ENCODE measurements around the gene TAX1BP1. TPM values are rescaled to one million over a fixed set of nuclear protein-coding genes. Genes with fewer than 3 reads are reported as not detected.

TAX1BP1 gene
- polyA plus RNA-seq, 1 donor (not counting 4 experiments of a cell fraction or from before 2014, with no cell fraction given) = 102 TPM

GRCh38 chr7:27735165-27735564 is 4.8 kb upstream of the TAX1BP1 start:
- dilution Hi-C loops (cut with MboI; ENCODE audit: extremely low pct_ligation_motif_present, low sequenced_read_pairs) = no loop called here
- H3K4me1 ChIP-seq (ENCODE audit: control insufficient read depth, extremely low read depth, insufficient read depth, low read length) = no peaks in the 10 kb centered on the region
- no peak overlapping the region for H2AFZ ChIP-seq (ENCODE audit: control insufficient read depth, low read length)
- no peaks in the 10 kb centered on the region for H4K20me1 ChIP-seq (ENCODE audit: control insufficient read depth, extremely low read depth, insufficient read depth, low read length)
- TF ChIP-seq EZH2 (IDR thresholded peaks at IDR 0.05; ENCODE audit: low read length) (no peak), CTCF (optimal IDR thresholded peaks at IDR 0.05 in 1 of 3, IDR thresholded peaks at IDR 0.05 in 1 of 3, conservative IDR thresholded peaks at IDR 0.05 in 1 of 3; ENCODE audit: extremely low read depth in 1 of 3, insufficient read depth in 2 of 3, low read length in 3 of 3) (no peak)
- H3K79me2 ChIP-seq (ENCODE audit: control insufficient read depth, insufficient read depth, low read length) = peaks cover 1% of the 10 kb centered on the region
- H3K4me3 ChIP-seq (ENCODE audit: control insufficient read depth in 2 of 3, extremely low read depth in 1 of 3, insufficient read depth in 2 of 3, low read depth in 1 of 3, low read length in 3 of 3) = no peak overlapping the region
- H3K9me3 ChIP-seq (ENCODE audit: control insufficient read depth, low read depth, low read length) = no peaks in the 10 kb centered on the region
- H3K27me3 ChIP-seq (ENCODE audit: control insufficient read depth, extremely low read depth, insufficient read depth, low read length) = no peaks in the 10 kb centered on the region
- H3K36me3 ChIP-seq (ENCODE audit: control insufficient read depth in 2 of 2, extremely low read depth in 1 of 2, insufficient read depth in 2 of 2, low read length in 2 of 2) = no peaks in the 10 kb centered on the region
- no peak overlapping the region for H3K9ac ChIP-seq (ENCODE audit: control insufficient read depth, extremely low read depth, insufficient read depth, low read length)
- no peaks in the 10 kb centered on the region for H3K9me1 ChIP-seq (ENCODE audit: control insufficient read depth, extremely low read depth, insufficient read depth, low read length)
- no peak overlapping the region for H3K4me2 ChIP-seq (ENCODE audit: control insufficient read depth, extremely low read depth, insufficient read depth, low read depth, low read length)
- FAIRE-seq = no peak
- no peak overlapping the region for H3K27ac ChIP-seq (ENCODE audit: control insufficient read depth, insufficient read depth, low read length)
- DNase-seq (ENCODE audit: low read depth, low spot score) = no peak

DNA sequence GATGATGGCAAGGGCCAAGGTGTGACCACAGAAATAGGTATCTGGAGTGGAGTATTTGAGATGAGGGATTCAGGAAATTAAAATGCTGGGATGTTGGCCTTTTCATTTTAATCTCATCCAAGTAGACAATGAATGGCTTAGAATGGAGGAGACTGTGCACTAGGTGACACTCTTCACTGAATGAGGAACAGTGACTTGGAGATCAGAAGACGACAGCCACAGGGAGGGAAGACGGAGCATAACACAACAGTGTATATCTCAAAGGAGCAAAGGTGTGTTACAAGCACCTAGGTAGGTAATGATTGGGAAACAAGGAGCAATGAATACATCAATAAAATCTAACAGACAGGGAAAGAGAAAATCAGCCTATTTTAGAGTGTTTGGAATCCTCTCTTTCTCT is 4.1 kb upstream of the TAX1BP1 start:
- no peak overlapping the region for H3K4me2 ChIP-seq (ENCODE audit: control insufficient read depth, extremely low read depth, insufficient read depth, low read depth, low read length)
- H3K9me3 ChIP-seq (ENCODE audit: control insufficient read depth, low read depth, low read length) = no peaks in the 10 kb centered on the region
- no peak overlapping the region for H3K9ac ChIP-seq (ENCODE audit: control insufficient read depth, extremely low read depth, insufficient read depth, low read length)
- no peaks in the 10 kb centered on the region for H3K27me3 ChIP-seq (ENCODE audit: control insufficient read depth, extremely low read depth, insufficient read depth, low read length)
- no peak for DNase-seq (ENCODE audit: low read depth, low spot score)
- H3K36me3 ChIP-seq (ENCODE audit: control insufficient read depth in 2 of 2, extremely low read depth in 1 of 2, insufficient read depth in 2 of 2, low read length in 2 of 2) = no peaks in the 10 kb centered on the region
- no peak for TF ChIP-seq EZH2 (IDR thresholded peaks at IDR 0.05; ENCODE audit: low read length)
- TF ChIP-seq CTCF (optimal IDR thresholded peaks at IDR 0.05 in 1 of 3, IDR thresholded peaks at IDR 0.05 in 1 of 3, conservative IDR thresholded peaks at IDR 0.05 in 1 of 3; ENCODE audit: extremely low read depth in 1 of 3, insufficient read depth in 2 of 3, low read length in 3 of 3) = no peak
- H3K27ac ChIP-seq (ENCODE audit: control insufficient read depth, insufficient read depth, low read length) = no peak overlapping the region
- no peaks in the 10 kb centered on the region for H3K4me1 ChIP-seq (ENCODE audit: control insufficient read depth, extremely low read depth, insufficient read depth, low read length)
- H3K4me3 ChIP-seq (ENCODE audit: control insufficient read depth in 2 of 3, extremely low read depth in 1 of 3, insufficient read depth in 2 of 3, low read depth in 1 of 3, low read length in 3 of 3) = no peak overlapping the region
- H4K20me1 ChIP-seq (ENCODE audit: control insufficient read depth, extremely low read depth, insufficient read depth, low read length) = no peaks in the 10 kb centered on the region
- H2AFZ ChIP-seq (ENCODE audit: control insufficient read depth, low read length) = no peak overlapping the region
- dilution Hi-C loops (cut with MboI; ENCODE audit: extremely low pct_ligation_motif_present, low sequenced_read_pairs) = no loop called here
- H3K9me1 ChIP-seq (ENCODE audit: control insufficient read depth, extremely low read depth, insufficient read depth, low read length) = no peaks in the 10 kb centered on the region
- FAIRE-seq = no peak
- H3K79me2 ChIP-seq (ENCODE audit: control insufficient read depth, insufficient read depth, low read length) = peaks cover 3% of the 10 kb centered on the region
